Esophagus squamous epithelium (tissue), 5 donors: ENCODE results near the gene UBR2. TPM values are rescaled to one million over a fixed set of nuclear protein-coding genes. Genes with fewer than 3 reads are reported as not detected.
A peak's percentile ranks its signal among the peaks of the same experiment; 100 is the strongest.
"Not testable (repeated sequence)": the region's sequence is repeated elsewhere in the genome, so short reads cannot be mapped to it uniquely, and the experiment has no call there.

ENCODE experiments used
- DNase-seq: peaks from one replicate; lab custom pipeline; 2025; lab: John Stamatoyannopoulos, UW
- H3K27ac ChIP-seq, 4 donors: fragments of 200-600 bp; sonication (generic); one replicate each; pipeline ENCODE4 v1.5.1; 2016 to 2019; ENCODE audit warnings: mild to moderate bottlenecking in 1 of 4
- H3K27me3 ChIP-seq, 4 donors: fragments of 200-600 bp; sonication (generic); 1 replicate in 3 of 4; 2 replicates in 1 of 4; pipeline versions ENCODE4 v1.5.1 to v1.6.0; 2017 to 2021; ENCODE audit warnings: antibody characterized with exemption in 1 of 4
- H3K36me3 ChIP-seq, 3 donors: fragments of 200-600 bp; sonication (generic); one replicate each; pipeline ENCODE4 v1.5.1; 2016 to 2019
- H3K4me1 ChIP-seq, 3 donors: fragments of 200-600 bp; sonication (generic); one replicate each; pipeline ENCODE4 v1.5.1; 2017 to 2019
- H3K4me3 ChIP-seq, 4 donors: fragments of 200-600 bp; sonication (generic); 1 replicate in 3 of 4; 2 replicates in 1 of 4; pipeline ENCODE4 v1.5.1; 2016 to 2019; ENCODE audit warnings: mild to moderate bottlenecking in 2 of 4, moderate library complexity in 1 of 4
- H3K9me3 ChIP-seq, 3 donors: fragments of 200-600 bp; sonication (generic); one replicate each; pipeline ENCODE4 v1.5.1; 2016 to 2019
- CTCF ChIP-seq, 6 experiments: fragments of 450-650 bp in 4 of 6; fragments of 200-600 bp in 2 of 6; sonication (generic) in 2 of 6; IDR thresholded peaks; one replicate each; pipeline ENCODE4 v1.5.1; 2016 to 2019; ENCODE audit warnings: antibody characterized with exemption in 6 of 6, mild to moderate bottlenecking in 4 of 6, moderate library complexity in 4 of 6
- POLR2A ChIP-seq, 4 donors: fragments of 450-650 bp; IDR thresholded peaks; one replicate each; pipeline ENCODE4 v1.6.1; 2017; ENCODE audit warnings: antibody characterized with exemption in 4 of 4, mild to moderate bottlenecking in 4 of 4, moderate library complexity in 3 of 4
- WGBS, 2 donors: methylation state at CpG; one replicate each; pipeline ENCODE4 v1.1.5; 2018; 5-methylcytosine and 5-hydroxymethylcytosine counted together
- intact Hi-C: fragments of 100-400 bp; cut with DNase I; formaldehyde crosslinking; loops from one replicate; pipeline ENCODE4 v1.15.0; 2022
- total RNA-seq, 4 donors: library from RNA; depleted of rRNA; stranded (reverse); fragments of >200 nt; gene quantifications; one replicate each; pipeline ENCODE4 v1.1.0, GENCODE V29; 2016
- donor health status: DM: yes; HTN: yes; CAD: no.

Gene UBR2
- total RNA-seq, 4 donors from 2014 or later: 14.0 to 25.9 (median 20.4) TPM

GRCh38 chr6:42562788-42563405 is 932 bp upstream of the UBR2 start:
- Histone ChIP-seq H3K4me1 (peaks cover 0 to 36% (median 19%) of the 10 kb centered on the region in 3 donors), H3K27ac (no peak overlapping the region)

GRCh38 chr6:42564506-42564825 is 637 bp downstream of the UBR2 start:
- Histone ChIP-seq H3K4me1 (peaks cover 0 to 52% (median 27%) of the 10 kb centered on the region in 3 donors), H3K9me3 (no peaks in the 10 kb centered on the region), H3K27ac (peak overlapping the region; percentile 93 to 99 (median 97)), H3K36me3 (peaks cover 0 to 5% (median 0%) of the 10 kb centered on the region in 3 donors), H3K27me3 (no peaks in the 10 kb centered on the region), H3K4me3 (peak overlapping the region; percentile 68 to 96 (median 86))
- TF ChIP-seq CTCF (IDR thresholded peaks at IDR 0.05): no peak
- no peak for TF ChIP-seq POLR2A (IDR thresholded peaks at IDR 0.05)
- DNase-seq: no peak
- intact Hi-C loops: no loop called here
- WGBS, 2 donors: 0 to 1% methylated on average over 11 of the region's 11 CpGs

More at GRCh38 chr6:42562788-42563405, 932 bp upstream of the UBR2 start:
- Histone ChIP-seq H3K4me3 (no peak overlapping the region), H3K9me3 (no peaks in the 10 kb centered on the region), H3K27me3 (no peaks in the 10 kb centered on the region), H3K36me3 (no peaks in the 10 kb centered on the region)
- WGBS, 2 donors: 67 to 75% methylated on average over 6 of the region's 6 CpGs
- no peak for DNase-seq
- intact Hi-C loops: no loop called here
- no peak for TF ChIP-seq POLR2A (IDR thresholded peaks at IDR 0.05)
- TF ChIP-seq CTCF (IDR thresholded peaks at IDR 0.05): no peak

GRCh38 chr6:42565823-42566613 is 2.2 kb downstream of the UBR2 start:
- H3K4me3 ChIP-seq: peak overlapping the region; percentile 68 to 96 (median 86)
- no peaks in the 10 kb centered on the region for H3K9me3 ChIP-seq
- TF ChIP-seq CTCF (IDR thresholded peaks at IDR 0.05): no peak
- no peak for TF ChIP-seq POLR2A (IDR thresholded peaks at IDR 0.05)
- no peaks in the 10 kb centered on the region for H3K27me3 ChIP-seq
- intact Hi-C loops: no loop called here
- peaks cover 0 to 5% (median 0%) of the 10 kb centered on the region in 3 donors for H3K36me3 ChIP-seq
- peak overlapping the region; percentile 93 to 99 (median 97) for H3K27ac ChIP-seq
- DNase-seq: no peak
- WGBS, 2 donors: 49 to 57% methylated on average over 15 of the region's 15 CpGs
- H3K4me1 ChIP-seq: peaks cover 0 to 67% (median 36%) of the 10 kb centered on the region in 3 donors

- Histone ChIP-seq H3K27ac (peak overlapping the region in 1 of 4 donors; percentile 99), H3K4me1 (peaks cover 0 to 71% (median 40%) of the 10 kb centered on the region in 3 donors), H3K9me3 (no peaks in the 10 kb centered on the region), H3K36me3 (peaks cover 0 to 5% (median 0%) of the 10 kb centered on the region in 3 donors), H3K27me3 (no peaks in the 10 kb centered on the region), H3K4me3 (no peak overlapping the region)
- DNase-seq: no peak
- intact Hi-C loops: no loop called here
- no peak for TF ChIP-seq CTCF (IDR thresholded peaks at IDR 0.05)
- no peak for TF ChIP-seq POLR2A (IDR thresholded peaks at IDR 0.05)
- WGBS, 2 donors: 72 to 87% methylated on average over 5 of the region's 5 CpGs
Observed at GRCh38 chr6:42566614-42567208, 2.9 kb downstream of the UBR2 start.

GRCh38 chr6:42567237-42567636 is 3.4 kb downstream of the UBR2 start:
- peaks cover 0 to 76% (median 44%) of the 10 kb centered on the region in 3 donors for H3K4me1 ChIP-seq
- WGBS, 2 donors: 75 to 94% methylated on average over 3 to 4 of the region's 4 CpGs
- H3K9me3 ChIP-seq, H3K4me3 ChIP-seq, intact Hi-C loops, H3K27me3 ChIP-seq, H3K36me3 ChIP-seq, DNase-seq: not testable (repeated sequence)
- peak overlapping the region in 1 of 4 donors; percentile 8 for H3K27ac ChIP-seq
